NCI-H128 (cell line): ENCODE data around the gene DPP6.

Experiments used
- DNase-seq: peaks from one replicate; lab custom pipeline; 2025; ENCODE audit not compliant: unreplicated experiment; lab: John Stamatoyannopoulos, UW

Gene DPP6

GRCh38 chr7:154231732-154232131, 179.5 kb downstream of the DPP6 start:
- no peak for DNase-seq

GRCh38 chr7:154232700-154233099, 180.5 kb downstream of the DPP6 start:
- no peak for DNase-seq

GRCh38 chr7:154241988-154242387, 189.8 kb downstream of the DPP6 start:
- no peak for DNase-seq

GRCh38 chr7:154242709-154243108, 190.5 kb downstream of the DPP6 start:
- no peak for DNase-seq

- DNase-seq, result no peak
Measured at GRCh38 chr7:154252046-154252445, 199.8 kb downstream of the DPP6 start.

- DNase-seq, result no peak
Measured at GRCh38 chr7:154253810-154254209, 201.6 kb downstream of the DPP6 start.

GRCh38 chr7:154255324-154255723, 203.1 kb downstream of the DPP6 start:
- DNase-seq, result no peak

- DNase-seq, result no peak
Measured at GRCh38 chr7:154256150-154256549, 204.0 kb downstream of the DPP6 start.

- no peak for DNase-seq
Measured at GRCh38 chr7:154259396-154259795, 207.2 kb downstream of the DPP6 start.

GRCh38 chr7:154287356-154287755, 235.2 kb downstream of the DPP6 start:
- DNase-seq, result no peak

GRCh38 chr7:154289119-154289518, 236.9 kb downstream of the DPP6 start:
- DNase-seq, result no peak

- no peak for DNase-seq
Measured at GRCh38 chr7:154296443-154296842, 244.2 kb downstream of the DPP6 start.

GRCh38 chr7:154299736-154300135, 247.5 kb downstream of the DPP6 start:
- DNase-seq, result no peak

- DNase-seq, result no peak
Measured at GRCh38 chr7:154302380-154302779, 250.2 kb downstream of the DPP6 start.

- no peak for DNase-seq
Measured at GRCh38 chr7:154304231-154304630, 252.0 kb downstream of the DPP6 start.

- DNase-seq, result no peak
Measured at GRCh38 chr7:154304740-154305700, 252.8 kb downstream of the DPP6 start.

GRCh38 chr7:154306036-154306435, 253.8 kb downstream of the DPP6 start:
- no peak for DNase-seq

- DNase-seq, result no peak
Measured at GRCh38 chr7:154308928-154309327, 256.7 kb downstream of the DPP6 start.

- DNase-seq, result no peak
Measured at GRCh38 chr7:154310114-154310513, 257.9 kb downstream of the DPP6 start.

- DNase-seq, result no peak
Measured at GRCh38 chr7:154324196-154324595, 272.0 kb downstream of the DPP6 start.

GRCh38 chr7:154326421-154326820, 274.2 kb downstream of the DPP6 start:
- DNase-seq, result no peak

GRCh38 chr7:154330318-154330717, 278.1 kb downstream of the DPP6 start:
- no peak for DNase-seq
